ENCODE measurements around the gene RNF144A. TPM values are rescaled to one million over a fixed set of nuclear protein-coding genes. Genes with fewer than 3 reads are reported as not detected.

The RNF144A gene
- total and polyA plus RNA-seq, 2 of the 13 experiments (the other 11 are each of a cell fraction or from before 2014, with no cell fraction given) = 13.9 to 16.5 TPM

DNA sequence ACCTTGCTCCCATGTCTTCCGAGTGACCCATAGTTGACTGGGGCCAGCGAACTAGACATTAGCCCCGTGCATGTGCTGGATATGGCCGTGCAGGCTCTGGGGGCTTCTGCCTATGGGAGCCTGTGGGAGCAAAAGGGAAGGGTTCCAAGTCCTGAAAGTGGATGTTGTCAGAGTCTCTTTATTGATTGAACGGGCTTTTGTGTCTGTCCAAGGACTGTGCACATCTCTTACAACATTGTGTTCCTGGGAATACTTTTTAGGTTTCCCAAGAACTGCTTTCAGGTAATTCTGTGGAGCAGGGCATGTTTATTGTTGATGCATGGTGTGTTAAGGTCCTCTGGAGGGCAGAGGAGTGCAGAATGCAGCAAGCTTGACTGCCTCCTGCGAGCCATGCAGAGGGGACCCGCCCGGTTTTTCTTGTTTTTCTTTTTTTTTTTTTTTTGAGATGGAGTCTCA lies 5.0 kb downstream of the RNF144A start (continued):
- peak; percentile 61; the same call in 1 of the 2 replicates for TF ChIP-seq CEBPB (IDR thresholded peaks at IDR 0.05; ENCODE audit: borderline replicate concordance, low read depth, low read length)
- TF ChIP-seq SMAD3 (CRISPR knock-in tag; IDR thresholded peaks at IDR 0.05) = peak; percentile 47; the same call in 1 of the 2 replicates
- TF ChIP-seq ZNF329 (CRISPR knock-in tag; IDR thresholded peaks at IDR 0.05; ENCODE audit: low read depth) = no peak
- TF ChIP-seq HDAC1 (CRISPR knock-in tag; IDR thresholded peaks at IDR 0.05) = 0 out of 2 replicates have a peak, but pooled peaks have one; percentile 18
- TF ChIP-seq, protein P1, sequence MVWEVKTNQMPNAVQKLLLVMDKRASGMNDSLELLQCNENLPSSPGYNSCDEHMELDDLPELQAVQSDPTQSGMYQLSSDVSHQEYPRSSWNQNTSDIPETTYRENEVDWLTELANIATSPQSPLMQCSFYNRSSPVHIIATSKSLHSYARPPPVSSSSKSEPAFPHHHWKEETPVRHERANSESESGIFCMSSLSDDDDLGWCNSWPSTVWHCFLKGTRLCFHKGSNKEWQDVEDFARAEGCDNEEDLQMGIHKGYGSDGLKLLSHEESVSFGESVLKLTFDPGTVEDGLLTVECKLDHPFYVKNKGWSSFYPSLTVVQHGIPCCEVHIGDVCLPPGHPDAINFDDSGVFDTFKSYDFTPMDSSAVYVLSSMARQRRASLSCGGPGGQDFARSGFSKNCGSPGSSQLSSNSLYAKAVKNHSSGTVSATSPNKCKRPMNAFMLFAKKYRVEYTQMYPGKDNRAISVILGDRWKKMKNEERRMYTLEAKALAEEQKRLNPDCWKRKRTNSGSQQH (CRISPR knock-in tag; IDR thresholded peaks at IDR 0.05; ENCODE audit: low read depth) = 0 out of 2 replicates have a peak, but pooled peaks have one; percentile 20
- TF ChIP-seq ZNF816 (CRISPR knock-in tag; IDR thresholded peaks at IDR 0.05; ENCODE audit: borderline replicate concordance) = no peak
- TF ChIP-seq, protein P2, sequence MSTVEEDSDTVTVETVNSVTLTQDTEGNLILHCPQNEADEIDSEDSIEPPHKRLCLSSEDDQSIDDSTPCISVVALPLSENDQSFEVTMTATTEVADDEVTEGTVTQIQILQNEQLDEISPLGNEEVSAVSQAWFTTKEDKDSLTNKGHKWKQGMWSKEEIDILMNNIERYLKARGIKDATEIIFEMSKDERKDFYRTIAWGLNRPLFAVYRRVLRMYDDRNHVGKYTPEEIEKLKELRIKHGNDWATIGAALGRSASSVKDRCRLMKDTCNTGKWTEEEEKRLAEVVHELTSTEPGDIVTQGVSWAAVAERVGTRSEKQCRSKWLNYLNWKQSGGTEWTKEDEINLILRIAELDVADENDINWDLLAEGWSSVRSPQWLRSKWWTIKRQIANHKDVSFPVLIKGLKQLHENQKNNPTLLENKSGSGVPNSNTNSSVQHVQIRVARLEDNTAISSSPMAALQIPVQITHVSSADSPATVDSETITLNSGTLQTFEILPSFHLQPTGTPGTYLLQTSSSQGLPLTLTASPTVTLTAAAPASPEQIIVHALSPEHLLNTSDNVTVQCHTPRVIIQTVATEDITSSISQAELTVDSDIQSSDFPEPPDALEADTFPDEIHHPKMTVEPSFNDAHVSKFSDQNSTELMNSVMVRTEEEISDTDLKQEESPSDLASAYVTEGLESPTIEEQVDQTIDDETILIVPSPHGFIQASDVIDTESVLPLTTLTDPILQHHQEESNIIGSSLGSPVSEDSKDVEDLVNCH (CRISPR knock-in tag; IDR thresholded peaks at IDR 0.05) = no peak
- TF ChIP-seq, protein P3, sequence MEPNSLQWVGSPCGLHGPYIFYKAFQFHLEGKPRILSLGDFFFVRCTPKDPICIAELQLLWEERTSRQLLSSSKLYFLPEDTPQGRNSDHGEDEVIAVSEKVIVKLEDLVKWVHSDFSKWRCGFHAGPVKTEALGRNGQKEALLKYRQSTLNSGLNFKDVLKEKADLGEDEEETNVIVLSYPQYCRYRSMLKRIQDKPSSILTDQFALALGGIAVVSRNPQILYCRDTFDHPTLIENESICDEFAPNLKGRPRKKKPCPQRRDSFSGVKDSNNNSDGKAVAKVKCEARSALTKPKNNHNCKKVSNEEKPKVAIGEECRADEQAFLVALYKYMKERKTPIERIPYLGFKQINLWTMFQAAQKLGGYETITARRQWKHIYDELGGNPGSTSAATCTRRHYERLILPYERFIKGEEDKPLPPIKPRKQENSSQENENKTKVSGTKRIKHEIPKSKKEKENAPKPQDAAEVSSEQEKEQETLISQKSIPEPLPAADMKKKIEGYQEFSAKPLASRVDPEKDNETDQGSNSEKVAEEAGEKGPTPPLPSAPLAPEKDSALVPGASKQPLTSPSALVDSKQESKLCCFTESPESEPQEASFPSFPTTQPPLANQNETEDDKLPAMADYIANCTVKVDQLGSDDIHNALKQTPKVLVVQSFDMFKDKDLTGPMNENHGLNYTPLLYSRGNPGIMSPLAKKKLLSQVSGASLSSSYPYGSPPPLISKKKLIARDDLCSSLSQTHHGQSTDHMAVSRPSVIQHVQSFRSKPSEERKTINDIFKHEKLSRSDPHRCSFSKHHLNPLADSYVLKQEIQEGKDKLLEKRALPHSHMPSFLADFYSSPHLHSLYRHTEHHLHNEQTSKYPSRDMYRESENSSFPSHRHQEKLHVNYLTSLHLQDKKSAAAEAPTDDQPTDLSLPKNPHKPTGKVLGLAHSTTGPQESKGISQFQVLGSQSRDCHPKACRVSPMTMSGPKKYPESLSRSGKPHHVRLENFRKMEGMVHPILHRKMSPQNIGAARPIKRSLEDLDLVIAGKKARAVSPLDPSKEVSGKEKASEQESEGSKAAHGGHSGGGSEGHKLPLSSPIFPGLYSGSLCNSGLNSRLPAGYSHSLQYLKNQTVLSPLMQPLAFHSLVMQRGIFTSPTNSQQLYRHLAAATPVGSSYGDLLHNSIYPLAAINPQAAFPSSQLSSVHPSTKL (CRISPR knock-in tag; IDR thresholded peaks at IDR 0.05) = peak; percentile 72
- peak; percentile 18; the same call in 1 of the 2 replicates for TF ChIP-seq CCDC6 (CRISPR knock-in tag; IDR thresholded peaks at IDR 0.05)
- 0 out of 2 replicates have a peak, but pooled peaks have one; percentile 15 for TF ChIP-seq NCOA1 (CRISPR knock-in tag; IDR thresholded peaks at IDR 0.05)
- TF ChIP-seq, protein P4, sequence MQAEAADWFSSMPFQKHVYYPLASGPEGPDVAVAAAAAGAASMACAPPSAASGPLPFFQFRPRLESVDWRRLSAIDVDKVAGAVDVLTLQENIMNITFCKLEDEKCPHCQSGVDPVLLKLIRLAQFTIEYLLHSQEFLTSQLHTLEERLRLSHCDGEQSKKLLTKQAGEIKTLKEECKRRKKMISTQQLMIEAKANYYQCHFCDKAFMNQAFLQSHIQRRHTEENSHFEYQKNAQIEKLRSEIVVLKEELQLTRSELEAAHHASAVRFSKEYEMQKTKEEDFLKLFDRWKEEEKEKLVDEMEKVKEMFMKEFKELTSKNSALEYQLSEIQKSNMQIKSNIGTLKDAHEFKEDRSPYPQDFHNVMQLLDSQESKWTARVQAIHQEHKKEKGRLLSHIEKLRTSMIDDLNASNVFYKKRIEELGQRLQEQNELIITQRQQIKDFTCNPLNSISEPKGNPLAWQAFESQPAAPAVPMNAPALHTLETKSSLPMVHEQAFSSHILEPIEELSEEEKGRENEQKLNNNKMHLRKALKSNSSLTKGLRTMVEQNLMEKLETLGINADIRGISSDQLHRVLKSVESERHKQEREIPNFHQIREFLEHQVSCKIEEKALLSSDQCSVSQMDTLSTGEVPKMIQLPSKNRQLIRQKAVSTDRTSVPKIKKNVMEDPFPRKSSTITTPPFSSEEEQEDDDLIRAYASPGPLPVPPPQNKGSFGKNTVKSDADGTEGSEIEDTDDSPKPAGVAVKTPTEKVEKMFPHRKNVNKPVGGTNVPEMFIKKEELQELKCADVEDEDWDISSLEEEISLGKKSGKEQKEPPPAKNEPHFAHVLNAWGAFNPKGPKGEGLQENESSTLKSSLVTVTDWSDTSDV (CRISPR knock-in tag; IDR thresholded peaks at IDR 0.05) = no peak
- TF ChIP-seq, protein P5, sequence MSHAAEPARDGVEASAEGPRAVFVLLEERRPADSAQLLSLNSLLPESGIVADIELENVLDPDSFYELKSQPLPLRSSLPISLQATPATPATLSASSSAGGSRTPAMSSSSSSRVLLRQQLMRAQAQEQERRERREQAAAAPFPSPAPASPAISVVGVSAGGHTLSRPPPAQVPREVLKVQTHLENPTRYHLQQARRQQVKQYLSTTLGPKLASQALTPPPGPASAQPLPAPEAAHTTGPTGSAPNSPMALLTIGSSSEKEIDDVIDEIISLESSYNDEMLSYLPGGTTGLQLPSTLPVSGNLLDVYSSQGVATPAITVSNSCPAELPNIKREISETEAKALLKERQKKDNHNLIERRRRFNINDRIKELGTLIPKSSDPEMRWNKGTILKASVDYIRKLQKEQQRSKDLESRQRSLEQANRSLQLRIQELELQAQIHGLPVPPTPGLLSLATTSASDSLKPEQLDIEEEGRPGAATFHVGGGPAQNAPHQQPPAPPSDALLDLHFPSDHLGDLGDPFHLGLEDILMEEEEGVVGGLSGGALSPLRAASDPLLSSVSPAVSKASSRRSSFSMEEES (CRISPR knock-in tag; IDR thresholded peaks at IDR 0.05) = no peak
- TF ChIP-seq SMC3 (IDR thresholded peaks at IDR 0.05; ENCODE audit: low read length) = 0 out of 2 replicates have a peak, but pooled peaks have one; percentile 19
- peak; percentile 93 for TF ChIP-seq NCOR1 (IDR thresholded peaks at IDR 0.05; ENCODE audit: borderline replicate concordance, low read length)

Data from HepG2 (cell line).